Adrenal gland (tissue), 12 donors: ENCODE data around the gene ARFGAP3. TPM values are rescaled to one million over a fixed set of nuclear protein-coding genes. Genes with fewer than 3 reads are reported as not detected.
A peak's percentile ranks its signal among the peaks of the same experiment; 100 is the strongest.

Source experiments
- DNase-seq, 7 donors: peaks; one replicate each; pipeline ENCODE4 v3.0.0-alpha.2; 2019 to 2020
- H3K27ac ChIP-seq, 5 donors: fragments of 200-600 bp; sonication (generic) in 4 of 5; 1 replicate in 3 of 5; 2 replicates in 2 of 5; pipeline versions ENCODE4 v1.5.1 to v1.8.0; 2016 to 2020; ENCODE audit warnings: mild to moderate bottlenecking in 1 of 5
- H3K27me3 ChIP-seq: fragments of 200-600 bp; 2 replicates; pipeline ENCODE4 v1.8.0; 2021
- H3K36me3 ChIP-seq, 2 donors: fragments of 200-600 bp; replicated peaks in 1 of 2; 1 replicate in 1 of 2; 2 replicates in 1 of 2; pipeline versions ENCODE4 v1.5.1 to v1.8.0; 2018 to 2022
- H3K4me1 ChIP-seq, 2 donors: fragments of 200-600 bp; replicated peaks in 1 of 2; 1 replicate in 1 of 2; 2 replicates in 1 of 2; pipeline versions ENCODE4 v1.5.1 to v1.8.0; 2018 to 2021
- H3K4me3 ChIP-seq, 4 donors: fragments of 200-600 bp; sonication (generic) in 3 of 4; one replicate each; pipeline ENCODE4 v1.5.1; 2016 to 2018
- H3K9me3 ChIP-seq, 3 donors: fragments of 200-600 bp; sonication (generic) in 1 of 3; replicated peaks in 1 of 3; 1 replicate in 2 of 3; 2 replicates in 1 of 3; pipeline versions ENCODE4 v1.5.1 to v1.8.0; 2016 to 2021
- POLR2A ChIP-seq, 2 donors: fragments of 450-650 bp; IDR thresholded peaks; one replicate each; pipeline ENCODE4 v1.6.1; 2017; ENCODE audit warnings: antibody characterized with exemption in 2 of 2, mild to moderate bottlenecking in 2 of 2, moderate library complexity in 1 of 2
- WGBS, 4 donors: extraction: QIAGEN DNeasy Blood & Tissue Kit in 2 of 4; methylation state at CpG; one replicate each; pipeline versions ENCODE4 v1.1.5 to v1.1.7; 2013 to 2017; 5-methylcytosine and 5-hydroxymethylcytosine counted together
- intact Hi-C, 2 donors: fragments of 100-400 bp; cut with DNase I; formaldehyde crosslinking; loops; one replicate each; pipeline versions ENCODE4 v1.14.1 to v1.15.0; 2022 to 2023
- polyA plus RNA-seq, 3 donors: library from polyadenylated mRNA; stranded (reverse); fragments of 200-250 nt in 2 of 3; fragments of 350-450 nt in 1 of 3; fragmentation: Illumina TruSeq in 1 of 3; extraction: RNeasy Lipid Tissue Mini Kit (QIAGEN cat#74804) in 1 of 3; gene quantifications; one replicate each; pipeline ENCODE4 v1.2.3, GENCODE V29; 2013 to 2014
- total RNA-seq, 9 donors: library from RNA; depleted of rRNA in 4 of 9; stranded (reverse); fragments of >200 nt in 4 of 9; fragments of 120-200 nt in 1 of 9; fragmentation: NEBNext Ultra II Directional in 1 of 9; extraction: Animal tissue kit (Norgen Biotek cat#: 25700) in 1 of 9; gene quantifications; one replicate each; pipeline versions ENCODE4 v1.1.0 to v1.2.4, GENCODE V29; 2013 to 2023
- TF ChIP-seq, protein P1 (sequence below), 6 experiments: fragments of 450-650 bp in 4 of 6; fragments of 200-600 bp in 2 of 6; sonication (generic) in 1 of 6; IDR thresholded peaks; 1 replicate in 5 of 6; 2 replicates in 1 of 6; pipeline versions ENCODE4 v1.5.1 to v1.8.0; 2016 to 2021; ENCODE audit warnings: antibody characterized with exemption in 6 of 6, mild to moderate bottlenecking in 2 of 6, moderate library complexity in 1 of 6
- donor health status: healthy with polysubstance abuse.
- donor health status: Bipolar disorder and iron deficiency.
- donor health status: DM: yes; HTN: yes; CAD: no.
- donor health status: DM: no; HTN: no; CAD: no.
- donor health status: DM: no; HTN: no; CAD: no.
- donor health status: DM: yes; HTN: yes; CAD: no.

Gene ARFGAP3
- total and polyA plus RNA-seq, 12 donors = 48.7 to 268 (median 118) TPM

DNA sequence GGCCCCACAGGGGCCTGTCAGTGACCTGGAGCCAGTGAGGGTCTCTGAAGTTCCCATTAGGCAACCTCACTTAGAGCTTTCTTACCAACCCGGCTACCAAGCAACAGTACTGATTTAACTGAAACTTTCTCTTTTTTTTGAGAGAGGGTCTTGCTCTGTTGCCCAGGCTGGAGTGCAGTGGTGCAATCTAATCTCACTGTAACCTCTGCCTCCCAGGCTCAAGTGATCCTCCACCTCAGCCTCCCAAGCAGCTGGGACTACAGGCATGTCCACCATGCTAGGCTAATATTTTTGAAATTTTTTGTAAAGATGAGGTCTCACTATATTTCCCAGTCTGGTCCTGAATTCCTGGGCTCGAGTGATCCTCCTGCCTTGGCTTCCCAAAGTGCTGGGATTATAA, 42.5 kb downstream of the ARFGAP3 start:
- peak in 1 of 7 donors; percentile 20 for DNase-seq
- Histone ChIP-seq H3K27ac (no peak overlapping the region), H3K9me3 (no peaks in the 10 kb centered on the region), H3K4me3 (no peak overlapping the region), H3K27me3 (no peaks in the 10 kb centered on the region), H3K36me3 (peaks cover 0 to 58% of the 10 kb centered on the region in 2 donors), H3K4me1 (peaks cover 5 to 17% of the 10 kb centered on the region in 2 donors)
- intact Hi-C loops = no loop called here
- 91 to 97% (median 95%) methylated on average over 2 of the region's 2 CpGs for WGBS, 4 donors
- TF ChIP-seq, protein P1, sequence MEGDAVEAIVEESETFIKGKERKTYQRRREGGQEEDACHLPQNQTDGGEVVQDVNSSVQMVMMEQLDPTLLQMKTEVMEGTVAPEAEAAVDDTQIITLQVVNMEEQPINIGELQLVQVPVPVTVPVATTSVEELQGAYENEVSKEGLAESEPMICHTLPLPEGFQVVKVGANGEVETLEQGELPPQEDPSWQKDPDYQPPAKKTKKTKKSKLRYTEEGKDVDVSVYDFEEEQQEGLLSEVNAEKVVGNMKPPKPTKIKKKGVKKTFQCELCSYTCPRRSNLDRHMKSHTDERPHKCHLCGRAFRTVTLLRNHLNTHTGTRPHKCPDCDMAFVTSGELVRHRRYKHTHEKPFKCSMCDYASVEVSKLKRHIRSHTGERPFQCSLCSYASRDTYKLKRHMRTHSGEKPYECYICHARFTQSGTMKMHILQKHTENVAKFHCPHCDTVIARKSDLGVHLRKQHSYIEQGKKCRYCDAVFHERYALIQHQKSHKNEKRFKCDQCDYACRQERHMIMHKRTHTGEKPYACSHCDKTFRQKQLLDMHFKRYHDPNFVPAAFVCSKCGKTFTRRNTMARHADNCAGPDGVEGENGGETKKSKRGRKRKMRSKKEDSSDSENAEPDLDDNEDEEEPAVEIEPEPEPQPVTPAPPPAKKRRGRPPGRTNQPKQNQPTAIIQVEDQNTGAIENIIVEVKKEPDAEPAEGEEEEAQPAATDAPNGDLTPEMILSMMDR (IDR thresholded peaks at IDR 0.05) = no peak
- TF ChIP-seq POLR2A (IDR thresholded peaks at IDR 0.05) = no peak

DNA sequence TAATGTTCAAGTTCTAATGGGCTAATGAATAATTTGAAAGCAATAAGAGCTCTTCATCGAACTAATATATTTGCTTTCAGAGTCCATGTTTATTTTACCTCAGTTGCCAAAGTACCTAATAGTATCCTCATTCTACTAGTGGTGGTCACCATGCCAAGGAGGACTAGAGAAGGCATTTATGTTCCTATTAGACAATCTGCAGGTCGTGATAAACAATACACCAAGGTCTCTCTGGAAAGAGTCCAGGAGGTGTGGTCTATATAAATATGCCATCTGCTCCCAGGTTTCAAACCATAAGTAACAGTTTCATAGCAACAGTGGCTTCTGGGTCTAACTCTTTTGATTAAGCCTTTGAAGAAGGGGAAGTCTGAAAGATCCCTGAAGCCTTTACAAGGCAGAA, 42.9 kb downstream of the ARFGAP3 start:
- TF ChIP-seq POLR2A (IDR thresholded peaks at IDR 0.05) = no peak
- TF ChIP-seq, protein P1 (IDR thresholded peaks at IDR 0.05) = no peak
- DNase-seq = peak in 2 of 7 donors; percentile 7 to 8
- Histone ChIP-seq H3K27ac (no peak overlapping the region), H3K4me3 (no peak overlapping the region), H3K9me3 (no peaks in the 10 kb centered on the region), H3K4me1 (peaks cover 5 to 14% of the 10 kb centered on the region in 2 donors), H3K36me3 (peaks cover 0 to 60% of the 10 kb centered on the region in 2 donors), H3K27me3 (no peaks in the 10 kb centered on the region)
- intact Hi-C loops = no loop called here
- WGBS, 4 donors = 41 to 55% (median 47%) methylated on average over 2 of the region's 2 CpGs

DNA sequence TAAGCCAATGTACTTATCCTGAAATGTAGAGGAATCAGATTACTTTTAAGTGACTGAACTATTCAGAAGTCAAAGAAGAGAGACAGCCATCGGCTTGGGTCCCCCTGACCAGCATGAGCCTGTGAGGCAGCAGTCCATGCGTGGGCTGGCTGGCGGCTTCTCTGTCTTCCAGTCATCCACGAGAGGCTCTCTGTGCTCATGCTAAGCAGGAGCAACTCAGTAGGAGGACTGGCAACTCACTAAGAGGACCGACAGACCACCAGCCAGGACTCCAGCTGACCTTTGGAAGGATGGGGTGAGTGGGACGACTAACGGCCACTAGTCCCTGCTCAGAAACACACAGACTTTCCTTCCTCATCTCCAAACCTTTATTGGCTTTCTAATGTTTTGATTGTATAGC, 43.6 kb downstream of the ARFGAP3 start:
- peak in 2 of 7 donors; percentile 15 to 46 for DNase-seq
- Histone ChIP-seq H3K9me3 (no peaks in the 10 kb centered on the region), H3K36me3 (peaks cover 0 to 67% of the 10 kb centered on the region in 2 donors), H3K27me3 (no peaks in the 10 kb centered on the region), H3K4me3 (no peak overlapping the region), H3K27ac (no peak overlapping the region), H3K4me1 (peaks cover 5 to 14% of the 10 kb centered on the region in 2 donors)
- TF ChIP-seq POLR2A (IDR thresholded peaks at IDR 0.05) = no peak
- TF ChIP-seq, protein P1 (IDR thresholded peaks at IDR 0.05) = no peak
- intact Hi-C loops = no loop called here
- 85 to 92% (median 86%) methylated on average over 7 of the region's 7 CpGs for WGBS, 4 donors

DNA sequence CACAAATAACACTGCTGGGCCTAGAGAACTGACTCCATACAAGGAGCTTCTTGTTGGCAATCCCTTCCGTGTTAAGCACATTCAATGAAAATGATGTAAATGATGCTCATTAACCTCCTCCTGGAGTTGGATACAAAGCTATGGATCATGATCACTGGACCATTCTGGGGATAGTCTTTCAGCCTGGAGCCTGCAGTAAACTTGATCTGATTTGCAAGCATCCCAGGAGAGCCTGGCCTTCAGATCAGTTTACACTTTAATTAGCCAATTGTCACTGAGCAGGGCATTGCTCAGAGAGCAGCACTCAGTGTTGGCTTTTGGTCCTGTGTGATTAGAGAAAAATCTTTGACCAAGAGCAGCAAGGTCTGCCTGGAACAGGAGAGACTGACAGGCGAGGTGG, 45.6 kb downstream of the ARFGAP3 start:
- Histone ChIP-seq H3K36me3 (peaks cover 0 to 75% of the 10 kb centered on the region in 2 donors), H3K4me1 (peaks cover 5 to 14% of the 10 kb centered on the region in 2 donors), H3K4me3 (no peak overlapping the region), H3K9me3 (no peaks in the 10 kb centered on the region), H3K27ac (no peak overlapping the region), H3K27me3 (no peaks in the 10 kb centered on the region)
- WGBS, 4 donors = 73 to 81% (median 76%) methylated on average over 2 of the region's 2 CpGs
- peak in 3 of 7 donors; percentile 5 to 36 (median 12) for DNase-seq
- TF ChIP-seq, protein P1 (IDR thresholded peaks at IDR 0.05) = no peak
- no peak for TF ChIP-seq POLR2A (IDR thresholded peaks at IDR 0.05)
- intact Hi-C loops = no loop called here
